Subcutaneous adipose tissue (tissue), 4 donors: Measurements from ENCODE around the gene RBMXL3. TPM values are rescaled to one million over a fixed set of nuclear protein-coding genes. Genes with fewer than 3 reads are reported as not detected.

Source experiments
- CTCF ChIP-seq: fragments of 450-650 bp; IDR thresholded peaks from one replicate; pipeline ENCODE4 v1.5.1; 2016; ENCODE audit warnings: low read depth, mild to moderate bottlenecking, control low read depth, antibody characterized with exemption, moderate library complexity
- total RNA-seq, 4 donors: library from RNA; depleted of rRNA; stranded (reverse); fragments of >200 nt; gene quantifications; one replicate each; pipeline ENCODE4 v1.1.0, GENCODE V29; 2016

Gene RBMXL3
- total RNA-seq, 4 donors from 2014 or later = not detected

GRCh38 chrX:115236560-115236959, 47.4 kb downstream of the RBMXL3 start:
- TF ChIP-seq CTCF = no peak

GRCh38 chrX:115237056-115237455, 47.8 kb downstream of the RBMXL3 start:
- TF ChIP-seq CTCF = no peak

Other genes with a start within 250 kb of the RBMXL3 start
- gene IL13RA2, start 171.8 kb upstream of the RBMXL3 start, total RNA-seq = 1 to 10 TPM in 1 of 4 donors, under 1 TPM in 1, not detected in 2; 0.51 to 1.5 TPM
- 1 to 10 TPM; 4.0 to 6.0 (median 4.7) TPM for gene LRCH2, start 44.7 kb downstream of the RBMXL3 start, total RNA-seq
- not detected for gene LUZP4, start 100.3 kb downstream of the RBMXL3 start, total RNA-seq